GM12878 (cell line): ENCODE measurements around the gene NPBWR2. TPM values are rescaled to one million over a fixed set of nuclear protein-coding genes. Genes with fewer than 3 reads are reported as not detected.

ENCODE experiments used
- ATAC-seq: fragments of 200-7000 bp; cut with Tn5 transposase; 3 replicates; pipeline ENCODE4 v1.9.1; 2020; ENCODE audit warnings: mild to moderate bottlenecking, moderate library complexity
- BruUV-seq: library from RNA; stranded (reverse); fragments of 400-500 nt; replicated peaks from 2 replicates; lab custom pipeline; 2021; lab: Mats Ljungman, UMichigan
- CTCF ChIA-PET: fragments of 300-600 bp; sonication (Branson Sonifier 250); formaldehyde crosslinking; extraction: SDS; loops from one replicate; lab custom pipeline; 2021; ENCODE audit warnings: inconsistent platforms; lab: Yijun Ruan, JAX
- POLR2A ChIA-PET: fragments of 350-600 bp; formaldehyde crosslinking; extraction: SDS; loops from one replicate; lab custom pipeline; 2021; ENCODE audit warnings: inconsistent platforms; lab: Charles Lee
- RAD21 ChIA-PET: fragments of 300-600 bp; sonication (Branson Sonifier 250); formaldehyde crosslinking; loops from one replicate; lab custom pipeline; 2023; ENCODE audit warnings: antibody characterized with exemption; ENCODE audit not compliant: unreplicated experiment; lab: Charles Lee
- SMC1A ChIA-PET: fragments of 300-600 bp; sonication (Branson Sonifier 250); formaldehyde crosslinking; loops from one replicate; lab custom pipeline; 2023; ENCODE audit not compliant: unreplicated experiment, uncharacterized antibody; lab: Charles Lee
- DNase-seq: peaks from one replicate; pipeline ENCODE4 v3.0.0-alpha.2; 2011; ENCODE audit warnings: low read depth, low spot score
- FAIRE-seq: peaks from 3 replicates; lab custom pipeline; 2011; peaks lifted over from hg19 to GRCh38; lab: Jason Lieb, UNC
- H2AFZ ChIP-seq: 2 replicates; pipeline ENCODE4 v1.6.0; 2011; ENCODE audit warnings: low read depth, low read length, control low read depth; ENCODE audit not compliant: control insufficient read depth
- H3K27ac ChIP-seq: 2 replicates; pipeline ENCODE4 v1.5.1; 2011; ENCODE audit warnings: control low read depth; ENCODE audit not compliant: control insufficient read depth, insufficient read depth
- H3K27me3 ChIP-seq, 2 experiments: replicated peaks in 1 of 2; 2 replicates each; pipeline versions ENCODE4 v1.6.0 to v1.6.1; 2011; ENCODE audit warnings: low read length in 1 of 2; ENCODE audit not compliant: control insufficient read depth in 2 of 2, insufficient read depth in 2 of 2
- H3K36me3 ChIP-seq, 2 experiments: 2 replicates each; pipeline ENCODE4 v1.5.1; 2011; ENCODE audit warnings: low read length in 1 of 2; ENCODE audit not compliant: control insufficient read depth in 2 of 2, insufficient read depth in 2 of 2
- H3K4me1 ChIP-seq: 2 replicates; pipeline ENCODE4 v1.6.1; 2011; ENCODE audit warnings: mild to moderate bottlenecking, low read length, moderate library complexity, mixed read lengths; ENCODE audit not compliant: control insufficient read depth, insufficient read depth
- H3K4me2 ChIP-seq: 2 replicates; pipeline ENCODE4 v1.6.0; 2011; ENCODE audit warnings: control low read depth; ENCODE audit not compliant: control insufficient read depth, insufficient read depth
- H3K4me3 ChIP-seq: fragments of 200-600 bp; sonication (generic); 2 replicates; pipeline ENCODE4 v1.5.1; 2016
- H3K79me2 ChIP-seq: 2 replicates; pipeline ENCODE4 v1.6.0; 2011; ENCODE audit warnings: low read length; ENCODE audit not compliant: control insufficient read depth, insufficient read depth
- H3K9ac ChIP-seq: 2 replicates; pipeline ENCODE4 v1.8.0; 2011; ENCODE audit warnings: low read length, control low read depth, mixed read lengths; ENCODE audit not compliant: control insufficient read depth, insufficient read depth
- H3K9me3 ChIP-seq: replicated peaks from 3 replicates; pipeline ENCODE4 v1.5.1; 2011; ENCODE audit warnings: mild to moderate bottlenecking, low read length; ENCODE audit not compliant: control insufficient read depth, insufficient read depth
- H4K20me1 ChIP-seq: 2 replicates; pipeline ENCODE4 v1.6.0; 2011; ENCODE audit not compliant: control insufficient read depth, insufficient read depth
- BACH1 ChIP-seq: fragments of 450-650 bp; IDR thresholded peaks from 2 replicates; pipeline ENCODE4 v1.6.1; 2017; ENCODE audit warnings: mild to moderate bottlenecking, borderline replicate concordance
- BHLHE40 ChIP-seq, 2 experiments: fragments of 450-650 bp in 1 of 2; IDR thresholded peaks; 2 replicates each; pipeline ENCODE4 v1.6.1; 2011 to 2017; ENCODE audit warnings: low read depth in 2 of 2, borderline replicate concordance in 1 of 2, improper control_type of control experiment in 1 of 2, low read length in 1 of 2, mild to moderate bottlenecking in 1 of 2
- DPF2 ChIP-seq: fragments of 450-650 bp; IDR thresholded peaks from 2 replicates; pipeline ENCODE4 v1.6.1; 2017; ENCODE audit warnings: mild to moderate bottlenecking
- GATAD2B ChIP-seq: fragments of 450-650 bp; conservative IDR thresholded peaks from 2 replicates; pipeline ENCODE4 v1.6.1; 2017; ENCODE audit warnings: low read depth, mild to moderate bottlenecking, moderate library complexity
- MEF2B ChIP-seq: fragments of 450-650 bp; IDR thresholded peaks from 2 replicates; pipeline ENCODE4 v1.6.1; 2018; ENCODE audit warnings: mild to moderate bottlenecking, moderate library complexity; ENCODE audit not compliant: partially characterized antibody, poor library complexity, severe bottlenecking
- NR2F1 ChIP-seq: fragments of 450-650 bp; conservative IDR thresholded peaks from 2 replicates; pipeline ENCODE4 v1.6.1; 2017; ENCODE audit warnings: mild to moderate bottlenecking
- PBX3 ChIP-seq: IDR thresholded peaks from 2 replicates; pipeline ENCODE4 v1.6.1; 2011; ENCODE audit warnings: mild to moderate bottlenecking, low read depth, low read length, moderate library complexity; ENCODE audit not compliant: insufficient replicate concordance
- RAD21 ChIP-seq: IDR thresholded peaks from 2 replicates; pipeline ENCODE4 v1.6.1; 2011; ENCODE audit warnings: mild to moderate bottlenecking, low read depth, low read length, moderate library complexity; ENCODE audit not compliant: insufficient read depth
- RB1 ChIP-seq: fragments of 450-650 bp; formaldehyde crosslinking; IDR thresholded peaks from 2 replicates; pipeline ENCODE4 v1.6.1; 2017; ENCODE audit warnings: mild to moderate bottlenecking, borderline replicate concordance
- RFX5 ChIP-seq: IDR thresholded peaks from 2 replicates; pipeline ENCODE4 v1.6.1; 2011; ENCODE audit warnings: low read depth, low read length, improper control_type of control experiment
- SKIL ChIP-seq: fragments of 450-650 bp; IDR thresholded peaks from 2 replicates; pipeline ENCODE4 v1.6.1; 2017; ENCODE audit warnings: mild to moderate bottlenecking, low read depth, inconsistent platforms; ENCODE audit not compliant: poor library complexity, severe bottlenecking
- SMARCA5 ChIP-seq: fragments of 450-650 bp; IDR thresholded peaks from 2 replicates; pipeline ENCODE4 v1.6.1; 2017; ENCODE audit warnings: mild to moderate bottlenecking
- SMC3 ChIP-seq: IDR thresholded peaks from 2 replicates; pipeline ENCODE4 v1.6.1; 2011; ENCODE audit warnings: low read length, improper control_type of control experiment, borderline replicate concordance
- SRF ChIP-seq, 2 experiments: IDR thresholded peaks; 2 replicates each; pipeline ENCODE4 v1.6.1; 2011; ENCODE audit warnings: low read depth in 2 of 2, low read length in 2 of 2, mild to moderate bottlenecking in 1 of 2, moderate library complexity in 1 of 2
- SUZ12 ChIP-seq: fragments of 200-600 bp; sonication (generic); IDR thresholded peaks from one replicate; pipeline ENCODE4 v1.6.1; 2018; ENCODE audit warnings: antibody characterized with exemption, mild to moderate bottlenecking; ENCODE audit not compliant: unreplicated experiment
- WGBS: methylation state at CpG from one replicate; pipeline ENCODE4 v1.1.6; 2016; ENCODE audit warnings: low lambda C conversion rate; ENCODE audit not compliant: insufficient replicate concordance, insufficient coverage; ENCODE audit errors: missing lambda C conversion rate; 5-methylcytosine and 5-hydroxymethylcytosine counted together
- in situ Hi-C: fragments of 300-500 bp; cut with MboI; formaldehyde crosslinking; loops from 9 replicates; pipeline ENCODE4 v1.14.3; 2018; ENCODE audit warnings: mixed read lengths
- intact Hi-C: fragments of 100-400 bp; cut with micrococcal nuclease; formaldehyde crosslinking; loops from one replicate; pipeline ENCODE4 v1.14.2; 2022; ENCODE audit not compliant: unreplicated experiment
- polyA plus RNA-seq, 11 experiments: library from polyadenylated mRNA; depleted of rRNA in 4 of 11; unstranded in 6 of 11; stranded (reverse) in 5 of 11; fragments of >200 nt; fragmentation: Nextera tagmentation in 4 of 11; fragmentation: Illumina TruSeq in 1 of 11; extraction: Ambion mirVana in 4 of 11; extraction: Trizol in 1 of 11; gene quantifications; 1 replicate in 1 of 11; 2 replicates in 10 of 11; pipeline versions ENCODE4 v1.2.1 to v1.2.3, GENCODE V29; 2011 to 2016; ENCODE audit warnings: inconsistent platforms in 2 of 11, missing spikeins in 2 of 11, low read depth in 1 of 11
- total RNA-seq, 4 experiments: library from RNA; depleted of rRNA in 3 of 4; stranded (reverse); fragments of >200 nt in 3 of 4; fragmentation: Illumina TruSeq in 1 of 4; extraction: Trizol in 1 of 4; gene quantifications; 2 replicates each; pipeline versions ENCODE4 v1.2.1 to v1.2.3, GENCODE V29; 2013 to 2021
- TF ChIP-seq, protein P1 (sequence below), 3 experiments: IDR thresholded peaks in 2 of 3; conservative IDR thresholded peaks in 1 of 3; 2 replicates each; pipeline ENCODE4 v1.5.1; 2011; ENCODE audit warnings: low read depth in 3 of 3, low read length in 3 of 3, mild to moderate bottlenecking in 3 of 3, control low read depth in 2 of 3, moderate library complexity in 2 of 3, inconsistent platforms in 1 of 3, mixed read lengths in 1 of 3; ENCODE audit not compliant: control insufficient read depth in 2 of 3, insufficient read depth in 1 of 3; ENCODE audit errors: extremely low read depth in 1 of 3

Gene NPBWR2
- total and polyA plus RNA-seq, 10 of the 15 experiments (the other 5 are each of a cell fraction or from before 2014, with no cell fraction given), result not detected

- intact Hi-C loops (no loop called here), in situ Hi-C loops (no loop called here)
- Histone ChIP-seq H3K4me1 (peaks cover 9% of the 10 kb centered on the region), H3K9me3 (no peaks in the 10 kb centered on the region), H3K4me3 (peak overlapping the region; percentile 22; the same call in 1 of the 2 replicates), H3K4me2 (no peak overlapping the region; the same call in none of the 2 replicates), H3K79me2 (no peaks in the 10 kb centered on the region), H3K27ac (no peak overlapping the region), H3K27me3 (peaks cover 4 to 11% of the 10 kb centered on the region in 2 experiments; a peak in 3 of 4 replicates), H2AFZ (no peak overlapping the region), H4K20me1 (no peaks in the 10 kb centered on the region), H3K36me3 (no peaks in the 10 kb centered on the region), H3K9ac (no peak overlapping the region)
- WGBS, result 14% methylated on average over 20 of the region's 64 CpGs
- FAIRE-seq (no peak), DNase-seq (no peak), ATAC-seq (peak; percentile 83)
- ChIA-PET CTCF (interaction anchor here (0.6 to 2.2 kb wide), 10 partner anchors 9 to 552 kb away, joined by 3 to 16 read pairs (median 4); no protein-coding TSS in a partner anchor), SMC1A (interaction anchor here (1.3 to 1.6 kb wide), 3 partner anchors 10 to 22 kb away, joined by 3 to 5 read pairs (median 3); partner anchors contain the start of genes OPRL1 and RGS19), POLR2A (no interaction called here), RAD21 (interaction anchor here (0.6 to 1.3 kb wide), 5 partner anchors 18 to 61 kb away, joined by 3 to 10 read pairs (median 4); no protein-coding TSS in a partner anchor)
- BruUV-seq, result no TSS peak
- no peak for TF ChIP-seq RFX5
- TF ChIP-seq BHLHE40 (IDR thresholded peaks at IDR 0.05; ENCODE audit: borderline replicate concordance in 1 of 2, low read depth in 2 of 2, low read length in 1 of 2), result peak; percentile 31 to 51; a peak in 2 of 4 replicates
- TF ChIP-seq GATAD2B, result peak; percentile 84; the same call in 1 of the 2 replicates
- peak; percentile 19; the same call in 1 of the 2 replicates for TF ChIP-seq SMC3
- TF ChIP-seq RAD21, result peak; percentile 40
- peak; percentile 81 for TF ChIP-seq SUZ12
- 0 out of 2 replicates have a peak, but pooled peaks have one; percentile 60 for TF ChIP-seq RB1
- peak; percentile 74; the same call in 1 of the 2 replicates for TF ChIP-seq SMARCA5
- TF ChIP-seq BACH1, result 0 out of 2 replicates have a peak, but pooled peaks have one; percentile 11
- peak; percentile 43 for TF ChIP-seq NR2F1
- TF ChIP-seq SKIL, result no peak
- TF ChIP-seq, protein P1, sequence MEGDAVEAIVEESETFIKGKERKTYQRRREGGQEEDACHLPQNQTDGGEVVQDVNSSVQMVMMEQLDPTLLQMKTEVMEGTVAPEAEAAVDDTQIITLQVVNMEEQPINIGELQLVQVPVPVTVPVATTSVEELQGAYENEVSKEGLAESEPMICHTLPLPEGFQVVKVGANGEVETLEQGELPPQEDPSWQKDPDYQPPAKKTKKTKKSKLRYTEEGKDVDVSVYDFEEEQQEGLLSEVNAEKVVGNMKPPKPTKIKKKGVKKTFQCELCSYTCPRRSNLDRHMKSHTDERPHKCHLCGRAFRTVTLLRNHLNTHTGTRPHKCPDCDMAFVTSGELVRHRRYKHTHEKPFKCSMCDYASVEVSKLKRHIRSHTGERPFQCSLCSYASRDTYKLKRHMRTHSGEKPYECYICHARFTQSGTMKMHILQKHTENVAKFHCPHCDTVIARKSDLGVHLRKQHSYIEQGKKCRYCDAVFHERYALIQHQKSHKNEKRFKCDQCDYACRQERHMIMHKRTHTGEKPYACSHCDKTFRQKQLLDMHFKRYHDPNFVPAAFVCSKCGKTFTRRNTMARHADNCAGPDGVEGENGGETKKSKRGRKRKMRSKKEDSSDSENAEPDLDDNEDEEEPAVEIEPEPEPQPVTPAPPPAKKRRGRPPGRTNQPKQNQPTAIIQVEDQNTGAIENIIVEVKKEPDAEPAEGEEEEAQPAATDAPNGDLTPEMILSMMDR (IDR thresholded peaks at IDR 0.05 in 2 of 3, conservative IDR thresholded peaks at IDR 0.05 in 1 of 3; ENCODE audit: control insufficient read depth in 2 of 3, extremely low read depth in 1 of 3, insufficient read depth in 1 of 3, low read depth in 3 of 3, low read length in 3 of 3), result peak; percentile 60 to 83 (median 76)
- TF ChIP-seq PBX3, result no peak
- 0 out of 2 replicates have a peak, but pooled peaks have one; percentile 42 for TF ChIP-seq DPF2
- TF ChIP-seq SRF (IDR thresholded peaks at IDR 0.05; ENCODE audit: low read depth in 2 of 2, low read length in 2 of 2), result no peak
- TF ChIP-seq MEF2B, result peak; percentile 44
Measured at GRCh38 chr20:64101731-64102621, 5.4 kb downstream of the NPBWR2 start.
